Left kidney (tissue), 2 donors: ENCODE results near the gene FN3KRP. TPM values are rescaled to one million over a fixed set of nuclear protein-coding genes. Genes with fewer than 3 reads are reported as not detected.
"Not testable (repeated sequence)": the region's sequence is repeated elsewhere in the genome, so short reads cannot be mapped to it uniquely, and the experiment has no call there.

Experiments used
- DNase-seq: peaks from one replicate; pipeline ENCODE4 v3.0.0-alpha.2; 2013
- polyA plus RNA-seq: library from polyadenylated mRNA; unstranded; fragments of 120-200 nt; gene quantifications from one replicate; pipeline ENCODE4 v1.2.1, GENCODE V29; 2013; ENCODE audit not compliant: insufficient read length

FN3KRP gene
- polyA plus RNA-seq, 1 donor = 49.4 TPM

DNA sequence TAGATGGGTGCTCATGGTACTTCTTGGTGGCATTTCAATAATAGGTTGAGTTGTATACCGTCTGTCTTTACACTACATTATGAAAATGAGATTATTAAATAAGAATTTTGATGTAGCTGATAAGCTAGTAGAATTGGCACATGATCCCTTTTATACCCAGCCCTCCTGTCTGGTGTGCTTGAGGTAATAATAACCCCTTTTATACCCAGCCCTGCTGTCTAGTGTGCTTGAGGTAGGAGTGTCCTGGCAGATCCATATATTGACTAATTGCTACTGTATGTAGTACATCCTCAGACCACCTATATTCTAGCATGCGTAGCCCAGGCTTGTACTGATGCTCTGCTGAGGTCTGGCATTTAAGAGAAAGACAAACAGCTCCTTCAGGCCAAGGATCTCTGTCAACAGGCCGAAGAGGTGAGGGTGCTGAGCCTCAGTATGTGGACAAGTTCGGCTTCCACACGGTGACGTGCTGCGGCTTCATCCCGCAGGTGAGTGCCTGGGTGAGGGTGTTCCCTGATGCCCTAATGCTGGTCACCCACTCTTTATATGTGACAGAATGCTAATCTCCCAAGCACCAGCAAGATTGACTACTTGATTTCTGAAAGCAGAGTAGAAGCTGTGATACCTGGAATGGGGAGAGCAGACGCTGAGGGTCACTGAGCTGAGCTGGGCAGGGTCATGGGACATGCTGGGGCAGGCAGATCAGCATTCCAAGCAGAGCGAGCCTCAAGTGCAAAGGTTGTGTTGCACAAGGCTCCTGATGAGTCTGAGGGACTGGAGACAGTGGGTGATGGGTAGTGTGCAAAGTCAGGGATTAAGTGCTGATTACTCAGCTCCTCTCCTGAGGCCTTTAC, 24.6 kb downstream of the FN3KRP start:
- DNase-seq = no peak

DNA sequence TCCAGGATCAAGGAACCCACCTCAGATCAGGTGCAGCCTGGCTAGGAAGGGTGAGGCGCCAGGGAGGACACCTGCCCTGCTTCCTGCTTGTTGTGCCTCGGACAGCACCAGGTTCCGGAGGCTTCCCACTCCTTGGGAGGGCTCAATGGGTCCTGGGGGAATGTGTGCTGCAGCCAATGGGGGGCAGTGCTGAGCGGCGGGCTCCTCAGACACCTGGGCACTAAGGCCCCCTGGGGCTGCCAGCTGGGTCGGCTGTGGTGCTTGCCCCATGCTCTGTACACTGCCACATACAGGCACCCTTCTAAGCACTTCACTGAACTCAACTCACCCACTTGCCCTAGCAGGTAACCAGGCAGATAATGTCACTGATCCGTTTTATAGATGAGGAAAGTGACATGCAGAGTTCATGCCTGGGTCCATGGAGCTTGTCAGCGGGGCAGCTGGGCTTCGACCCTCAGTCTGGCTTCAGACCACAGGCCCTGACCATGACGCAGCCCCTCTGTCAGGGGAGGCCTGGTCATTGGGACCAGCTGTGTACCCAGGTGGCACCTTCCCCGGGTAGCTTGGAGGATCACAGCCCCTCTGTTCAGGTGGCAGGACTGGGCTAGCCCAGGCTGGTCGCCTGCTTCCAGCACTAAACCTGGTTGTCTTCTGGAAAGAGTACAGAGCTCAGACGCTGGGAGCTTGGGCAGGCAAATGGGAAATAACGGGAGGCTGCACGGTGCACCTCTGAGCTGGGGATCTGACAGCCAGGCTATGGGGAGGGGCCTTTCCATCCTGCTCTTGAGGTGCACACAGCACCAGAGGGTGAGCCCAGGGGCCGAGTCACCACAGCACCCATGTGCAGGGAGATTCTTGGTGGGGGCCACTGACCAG, 27.1 kb downstream of the FN3KRP start:
- no peak for DNase-seq

DNA sequence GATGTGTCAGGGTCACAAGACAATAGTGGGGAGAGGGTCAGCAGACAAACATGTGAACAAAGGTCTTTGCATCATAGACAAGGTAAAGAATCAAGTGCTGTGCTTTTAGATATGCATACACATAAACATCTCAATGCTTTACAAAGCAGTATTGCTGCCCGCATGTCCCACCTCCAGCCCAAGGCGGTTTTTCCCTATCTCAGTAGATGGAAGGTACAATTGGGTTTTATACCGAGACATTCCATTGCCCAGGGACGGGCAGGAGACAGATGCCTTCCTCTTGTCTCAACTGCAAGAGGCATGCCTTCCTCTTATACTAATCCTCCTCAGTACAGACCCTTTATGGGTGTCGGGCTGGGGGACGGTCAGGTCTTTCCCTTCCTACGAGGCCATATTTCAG, 28.2 kb downstream of the FN3KRP start:
- not testable (repeated sequence) for DNase-seq

DNA sequence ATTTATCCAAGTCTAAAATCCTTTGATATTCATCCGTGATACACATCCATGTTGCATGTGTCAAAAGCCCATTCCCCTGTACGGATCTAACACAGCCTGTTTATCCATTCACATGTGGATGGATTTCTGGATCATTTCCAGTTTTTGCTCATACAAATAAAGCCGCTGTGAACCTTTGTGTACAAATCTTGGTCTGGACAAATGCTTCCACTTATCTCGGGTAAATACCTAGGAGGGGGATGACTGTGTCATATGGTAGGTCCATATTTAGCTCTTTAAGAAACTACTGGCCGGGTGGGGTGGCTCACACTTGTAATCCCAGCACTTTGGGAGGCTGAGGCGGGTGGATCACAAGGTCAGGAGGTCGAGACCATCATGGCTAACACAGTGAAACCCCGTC, 29.0 kb downstream of the FN3KRP start:
- DNase-seq = no peak

DNA sequence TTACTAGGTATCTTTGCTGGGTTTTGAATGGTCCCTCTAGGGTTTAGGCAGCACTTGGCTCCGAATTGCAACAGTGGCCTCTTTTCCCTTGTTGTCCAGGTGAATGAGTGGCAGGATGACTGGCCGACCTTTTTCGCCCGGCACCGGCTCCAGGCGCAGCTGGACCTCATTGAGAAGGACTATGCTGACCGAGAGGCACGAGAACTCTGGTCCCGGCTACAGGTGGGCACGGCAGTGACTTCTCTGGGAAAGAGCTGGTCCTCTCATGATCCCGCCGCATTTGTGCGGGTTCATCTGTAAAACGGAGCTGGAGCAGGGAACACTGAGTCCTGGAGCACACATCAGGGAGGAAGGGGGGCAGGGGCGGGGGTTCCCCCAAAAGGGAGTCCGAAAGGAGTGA, 32.2 kb downstream of the FN3KRP start:
- DNase-seq = no peak

DNA sequence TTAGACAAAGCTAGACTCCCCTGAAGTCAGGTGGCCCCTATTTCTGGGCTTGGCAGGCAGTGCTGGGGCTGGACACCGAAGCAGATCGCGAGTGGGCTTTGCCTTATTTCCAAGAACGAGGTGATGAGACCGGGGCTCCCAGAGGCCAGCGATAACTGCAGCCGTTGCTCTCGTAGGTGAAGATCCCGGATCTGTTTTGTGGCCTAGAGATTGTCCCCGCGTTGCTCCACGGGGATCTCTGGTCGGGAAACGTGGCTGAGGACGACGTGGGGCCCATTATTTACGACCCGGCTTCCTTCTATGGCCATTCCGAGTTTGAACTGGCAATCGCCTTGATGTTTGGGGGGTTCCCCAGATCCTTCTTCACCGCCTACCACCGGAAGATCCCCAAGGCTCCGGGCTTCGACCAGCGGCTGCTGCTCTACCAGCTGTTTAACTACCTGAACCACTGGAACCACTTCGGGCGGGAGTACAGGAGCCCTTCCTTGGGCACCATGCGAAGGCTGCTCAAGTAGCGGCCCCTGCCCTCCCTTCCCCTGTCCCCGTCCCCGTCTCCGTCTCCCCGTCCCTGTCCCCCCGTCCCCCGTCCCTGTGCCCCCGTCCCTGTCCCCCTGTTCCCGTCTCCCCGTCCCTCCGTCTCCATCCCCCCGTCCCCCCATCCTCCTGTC, 33.9 kb downstream of the FN3KRP start:
- DNase-seq = no peak

DNA sequence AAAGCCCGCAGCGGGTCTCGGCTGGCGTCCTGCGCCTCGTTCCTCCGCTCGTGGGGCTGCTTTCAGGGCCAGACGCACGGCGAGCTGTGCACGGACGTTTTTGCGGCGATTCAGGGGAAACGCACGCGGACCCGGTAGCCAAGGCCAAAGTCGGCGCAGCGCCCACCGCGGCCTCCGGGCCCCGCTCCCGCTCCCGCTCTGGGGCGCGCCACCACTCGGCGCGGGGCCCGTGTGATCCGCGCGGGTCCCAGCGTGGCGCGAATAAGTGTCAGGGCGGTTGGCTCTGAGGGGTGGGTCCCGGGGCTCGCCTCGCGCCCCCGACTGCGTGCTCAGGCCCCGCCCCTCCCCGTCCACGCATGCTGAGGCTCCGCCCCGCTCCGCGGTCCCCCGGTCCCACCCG, 34.7 kb downstream of the FN3KRP start:
- peak; percentile 31 for DNase-seq

DNA sequence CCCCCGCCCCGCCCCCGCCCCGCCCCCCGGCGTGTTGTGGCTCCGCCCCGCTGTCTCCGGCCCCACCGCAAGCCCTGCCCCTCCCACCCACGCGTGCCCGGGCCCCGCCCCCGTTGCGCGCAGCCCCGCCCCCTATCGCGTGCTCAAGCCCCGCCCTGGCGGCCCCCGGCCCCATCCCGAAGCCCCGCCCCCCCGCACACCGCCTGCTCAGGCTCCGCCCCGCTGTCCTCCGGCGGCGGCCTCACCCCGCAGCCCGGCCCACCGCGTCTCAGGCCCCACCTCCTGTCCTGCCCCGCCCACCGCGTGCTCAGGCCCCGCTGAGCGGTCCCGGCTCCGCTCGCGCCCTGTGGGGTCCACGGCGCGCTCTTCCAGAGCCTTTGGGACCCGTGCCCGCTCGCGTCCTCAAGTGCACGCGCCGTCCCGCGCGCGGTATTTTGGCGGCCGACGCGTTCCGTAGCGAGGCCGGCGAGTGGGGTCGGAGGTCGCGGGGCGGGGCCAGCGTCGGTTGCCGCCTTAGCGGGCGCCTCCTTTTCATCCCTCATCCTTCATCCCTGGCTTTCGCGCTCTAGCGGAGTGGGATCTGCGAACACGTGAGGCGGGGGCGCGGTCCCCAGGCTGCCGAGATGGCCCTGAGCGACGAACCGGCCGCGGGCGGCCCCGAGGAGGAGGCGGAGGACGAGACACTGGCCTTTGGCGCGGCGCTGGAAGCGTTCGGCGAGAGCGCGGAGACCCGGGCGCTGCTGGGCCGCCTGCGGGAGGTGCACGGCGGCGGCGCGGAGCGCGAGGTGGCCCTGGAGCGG, 35.3 kb downstream of the FN3KRP start, which contains the start of gene TBCD:
Gene TBCD, plus strand, starts transcription at position 495 of the 800 bp plus-strand sequence. Its CDS starts 129 bp downstream, at position 624.
- peak; percentile 89 for DNase-seq

DNA sequence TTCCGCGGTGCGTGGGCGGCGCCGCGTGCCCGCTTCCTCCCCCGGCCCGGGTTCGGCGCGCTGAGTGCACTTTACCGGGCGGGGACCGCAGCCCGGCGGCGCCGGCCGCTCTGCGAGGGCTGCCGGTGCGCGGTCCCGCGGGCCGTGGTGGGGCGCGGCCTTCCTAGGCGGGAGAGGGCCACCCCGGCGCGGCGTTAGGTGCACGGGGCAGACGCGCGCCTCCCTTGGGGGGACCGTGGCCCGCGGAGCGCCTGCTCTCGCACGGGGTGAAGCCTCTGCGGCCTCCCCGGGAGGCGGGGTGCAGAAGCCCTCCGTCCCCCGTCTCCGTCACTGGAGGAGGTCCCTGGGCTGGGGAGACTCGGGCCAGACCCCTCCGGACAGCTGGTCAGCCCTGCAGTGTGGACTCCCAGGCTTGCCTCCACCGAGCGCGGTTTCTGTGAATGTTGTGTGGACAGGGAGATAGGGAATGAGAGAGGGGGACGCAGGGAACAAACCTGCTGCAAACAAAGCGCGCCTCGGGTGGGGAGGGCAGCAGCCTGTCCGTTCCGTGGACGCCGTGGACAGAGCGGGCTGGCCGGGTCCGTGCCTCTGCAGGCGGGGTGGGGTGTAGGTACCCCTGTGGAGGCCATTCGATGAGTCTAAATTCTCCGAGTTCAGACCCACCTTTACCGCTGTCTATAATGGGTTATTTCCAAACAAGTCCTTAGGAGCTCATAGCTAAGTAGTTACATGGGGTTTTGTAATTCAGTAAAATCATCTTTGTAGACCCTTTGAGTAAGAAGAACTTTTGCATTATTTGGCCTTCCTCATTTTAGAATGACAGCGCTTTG, 36.1 kb downstream of the FN3KRP start:
- no peak for DNase-seq

DNA sequence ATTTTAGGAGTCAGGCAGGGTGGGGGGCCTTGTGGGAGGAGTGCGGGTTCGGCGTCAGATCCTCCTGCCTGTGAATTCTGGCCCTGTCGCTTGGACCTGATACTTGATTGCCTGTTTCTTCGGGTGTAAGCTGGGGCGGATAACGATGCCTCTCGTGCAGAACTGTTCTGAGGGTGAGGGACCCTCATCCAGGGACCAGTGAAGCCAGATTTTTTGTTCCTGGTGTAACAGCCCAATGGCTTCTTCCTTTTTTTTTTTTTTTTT, 36.6 kb downstream of the FN3KRP start:
- no peak for DNase-seq

DNA sequence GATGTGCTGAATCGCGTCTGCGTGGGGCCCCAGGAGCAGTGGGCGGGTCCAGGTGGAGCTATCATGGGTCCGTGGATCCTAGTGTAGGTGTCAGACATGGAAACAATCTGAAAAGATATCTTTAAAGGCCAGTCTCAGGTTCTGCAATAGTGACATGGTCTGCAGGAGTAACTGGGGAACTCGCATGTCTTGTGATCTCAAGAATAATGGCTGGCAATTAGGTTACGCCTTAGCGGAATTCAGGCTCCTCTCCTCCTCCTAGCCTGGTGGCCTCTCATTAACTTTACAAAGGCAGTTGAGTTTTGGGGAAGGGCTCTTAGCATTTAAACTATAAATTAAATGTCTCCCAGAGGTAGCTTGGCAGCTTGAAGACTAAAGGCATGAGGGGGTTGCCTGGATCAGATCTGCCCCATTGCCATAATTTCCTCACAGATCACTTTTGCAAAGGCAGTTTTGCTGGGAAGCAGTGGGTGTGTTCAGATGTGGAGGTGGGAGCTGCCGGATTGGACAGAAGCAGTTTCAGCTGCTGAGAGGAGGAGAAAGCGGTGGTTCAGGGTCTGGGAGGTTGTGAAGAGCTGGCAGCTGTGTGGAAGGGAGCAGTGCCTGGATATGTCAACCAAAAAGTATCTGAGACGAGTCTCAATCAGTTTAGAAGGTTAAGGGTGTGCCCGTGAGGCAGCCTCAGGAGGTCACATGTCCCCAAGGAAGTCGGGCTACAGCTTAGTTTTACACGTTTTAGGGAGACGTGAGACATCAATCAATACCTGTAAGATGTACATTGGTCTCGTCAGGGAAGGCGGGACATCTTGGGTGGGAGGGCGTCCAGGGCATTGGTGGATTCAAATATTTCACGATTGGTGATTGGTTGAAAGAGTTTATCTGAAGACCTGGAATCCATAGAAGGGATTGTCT, 38.0 kb downstream of the FN3KRP start:
- peak; percentile 49 for DNase-seq

DNA sequence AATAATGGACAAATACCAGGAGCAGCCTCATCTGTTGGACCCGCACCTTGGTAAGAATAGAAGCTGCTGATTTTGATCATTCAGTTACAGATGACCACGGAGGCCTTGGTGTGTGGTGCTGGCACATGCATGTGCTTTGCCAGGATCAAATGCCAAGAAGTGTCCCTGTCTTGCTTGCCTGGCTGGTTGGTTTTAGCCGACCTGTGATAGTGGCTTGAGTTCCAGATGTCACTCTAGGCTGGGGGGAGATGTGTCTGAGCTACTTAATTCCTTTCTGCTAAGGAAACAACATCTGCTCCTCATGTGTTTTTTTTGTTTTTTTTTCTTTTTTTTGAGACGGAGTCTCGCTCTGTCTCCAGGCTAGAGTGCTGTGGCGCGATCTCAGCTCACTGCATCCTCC, 39.7 kb downstream of the FN3KRP start:
- no peak for DNase-seq

DNA sequence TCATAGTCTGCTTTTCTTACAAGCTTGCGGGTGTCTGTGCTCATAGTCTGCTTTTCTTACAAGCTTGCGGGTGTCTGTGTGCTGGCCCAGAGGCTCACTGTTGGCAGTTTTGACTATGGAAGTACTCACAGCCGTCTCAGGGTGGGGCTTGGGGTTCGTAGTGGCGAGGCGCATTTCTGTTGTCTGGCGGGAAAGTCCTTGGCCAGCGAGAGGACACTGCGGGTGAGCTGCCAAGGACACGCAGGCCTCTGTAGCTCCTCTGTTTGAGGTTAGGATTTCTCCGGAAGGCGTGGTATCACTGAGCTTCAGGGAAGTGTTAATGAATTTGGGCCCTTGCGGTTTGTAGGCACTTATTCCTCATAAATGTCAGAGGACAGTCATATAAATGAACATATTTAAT, 48.9 kb downstream of the FN3KRP start:
- DNase-seq = no peak

DNA sequence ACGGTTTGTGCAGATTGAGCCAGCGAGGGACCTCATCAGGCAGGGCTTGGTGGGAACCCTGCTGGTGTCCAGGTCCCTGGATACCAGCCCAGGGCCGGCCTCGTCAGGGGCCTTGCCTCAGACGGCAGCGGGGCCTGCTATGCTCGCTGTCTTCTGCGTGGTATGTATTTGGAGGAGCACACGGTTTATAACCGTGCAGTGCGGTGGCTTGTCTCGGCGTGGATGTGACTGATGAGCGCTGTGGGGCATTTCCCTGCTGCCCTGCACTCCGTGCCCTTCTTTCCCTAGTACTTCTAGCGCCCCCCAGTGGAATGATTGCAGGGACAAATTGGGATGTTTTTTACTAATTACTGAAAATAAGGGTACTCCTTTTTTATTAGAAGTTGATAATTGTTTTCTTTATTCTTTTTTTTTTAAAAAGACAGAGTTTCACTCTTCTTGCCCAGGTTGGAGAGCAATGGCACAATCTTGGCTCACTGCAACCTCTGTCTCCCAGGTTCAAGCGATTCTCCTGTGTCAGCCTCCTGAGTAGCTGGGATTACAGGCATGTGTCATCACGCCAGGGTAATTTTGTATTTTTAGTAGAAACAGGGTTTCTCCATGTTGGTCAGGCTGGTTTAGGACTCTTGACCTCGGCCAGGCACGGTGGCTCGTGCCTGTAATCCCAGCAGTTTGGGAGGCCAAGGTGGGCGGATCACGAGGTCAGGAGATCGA, 50.7 kb downstream of the FN3KRP start:
- DNase-seq = no peak

DNA sequence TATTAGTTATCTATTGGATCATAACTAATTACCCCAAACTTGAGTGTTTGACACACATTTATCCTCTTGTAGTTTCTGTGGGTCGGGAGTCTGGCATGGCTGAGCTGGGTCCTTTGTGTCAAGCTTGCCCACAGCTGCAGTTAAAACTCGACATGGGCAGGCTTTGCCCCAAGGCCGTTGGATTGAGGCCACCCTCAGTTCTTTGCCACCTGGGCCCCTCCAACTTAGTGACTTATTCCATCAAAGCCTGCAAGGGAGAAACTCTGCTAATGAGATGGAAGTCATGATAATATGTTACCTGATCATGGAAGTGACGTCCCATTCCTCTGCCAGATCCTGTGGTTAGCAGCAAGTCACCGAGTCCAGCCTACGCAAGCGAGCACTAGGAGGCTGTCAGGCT, 52.5 kb downstream of the FN3KRP start:
- no peak for DNase-seq

DNA sequence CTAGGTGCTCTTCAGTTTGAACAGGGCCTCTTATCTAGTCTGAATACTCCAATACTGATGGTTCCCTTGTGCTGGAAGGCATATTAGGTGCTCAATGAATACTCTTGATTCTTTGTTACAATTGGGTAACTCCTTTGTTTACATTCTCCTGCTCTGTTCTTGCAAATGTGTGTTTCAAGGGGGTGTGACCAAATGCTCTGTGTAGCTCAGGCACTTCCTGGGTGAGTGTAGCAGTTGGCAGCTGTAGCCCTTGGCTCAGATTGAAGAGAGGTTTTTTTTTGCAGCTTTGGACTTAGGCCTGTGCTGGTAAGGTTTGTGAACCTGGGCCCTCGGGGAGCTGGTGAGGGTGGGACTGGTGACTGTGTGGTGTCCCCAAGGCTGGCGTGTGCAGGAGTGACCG, 55.5 kb downstream of the FN3KRP start:
- no peak for DNase-seq

DNA sequence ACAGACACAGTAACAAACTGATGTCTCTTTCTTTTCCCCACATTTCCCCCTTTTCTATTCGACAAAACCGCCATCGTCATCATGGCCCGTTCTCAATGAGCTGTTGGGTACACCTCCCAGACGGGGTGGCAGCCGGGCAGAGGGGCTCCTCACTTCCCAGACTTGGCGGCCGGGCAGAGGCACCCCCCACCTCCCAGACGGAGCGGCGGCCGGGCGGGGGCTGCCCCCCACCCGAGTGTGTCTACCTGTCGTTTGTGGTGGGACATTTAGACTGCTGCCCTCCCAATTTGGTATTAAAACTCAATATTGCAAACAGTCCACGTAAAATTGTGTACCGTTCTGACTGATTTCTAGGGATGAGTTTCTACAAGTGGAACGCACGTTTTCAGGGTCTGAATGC, 58.0 kb downstream of the FN3KRP start:
- DNase-seq = not testable (repeated sequence)

DNA sequence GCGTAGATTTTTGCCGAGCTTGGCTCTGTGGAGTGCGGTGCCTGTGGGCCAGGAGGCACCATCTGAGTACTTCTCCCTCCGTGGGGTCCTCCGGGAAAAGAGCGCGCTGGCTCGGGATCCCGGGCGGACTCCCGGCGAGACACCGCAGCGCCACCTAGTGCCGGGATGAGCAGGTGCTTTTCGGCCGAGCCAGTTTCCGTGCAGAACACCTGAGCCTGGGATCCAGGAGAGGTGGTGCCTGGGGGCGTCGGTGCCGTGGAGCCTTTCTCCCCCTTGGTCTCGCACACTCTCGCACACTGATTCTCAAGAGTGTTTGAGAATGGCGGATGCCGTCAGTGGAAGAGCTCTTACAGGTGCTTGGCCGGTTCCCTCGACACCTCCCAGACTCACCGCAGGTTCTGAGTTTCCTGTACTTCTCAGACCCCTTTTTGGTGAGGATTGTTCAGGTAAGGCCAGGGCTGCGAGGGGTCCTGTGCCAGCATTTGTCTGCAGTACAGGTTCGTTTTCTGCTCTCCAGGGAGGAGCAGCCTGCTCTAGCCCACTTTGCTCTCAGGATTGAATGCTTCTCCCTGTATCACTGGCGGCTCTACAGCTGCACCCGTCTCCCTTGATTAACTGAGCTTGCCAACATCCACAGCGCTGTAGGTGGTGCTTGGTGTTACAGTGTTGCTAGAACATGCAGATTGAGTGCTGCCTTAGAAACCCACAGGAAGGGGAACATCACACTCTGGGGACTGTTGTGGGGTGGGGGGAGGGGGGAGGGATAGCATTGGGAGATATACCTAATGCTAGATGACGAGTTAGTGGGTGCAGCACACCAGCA, 58.7 kb downstream of the FN3KRP start:
- no peak for DNase-seq
